GM23248 (cell line): Measurements from ENCODE around the gene POLD1. TPM values are rescaled to one million over a fixed set of nuclear protein-coding genes. Genes with fewer than 3 reads are reported as not detected.

Experiments used
- DNase-seq: peaks from one replicate; pipeline ENCODE4 v3.0.0-alpha.2; 2015
- H2AFZ ChIP-seq: fragments of 200-600 bp; sonication (generic); 2 replicates; pipeline ENCODE4 v1.6.1; 2016; ENCODE audit warnings: antibody characterized with exemption
- H3F3A ChIP-seq: fragments of 200-600 bp; sonication (generic); 2 replicates; pipeline ENCODE4 v1.6.1; 2016; ENCODE audit warnings: mild to moderate bottlenecking, antibody characterized with exemption, mixed run types; ENCODE audit not compliant: insufficient read depth
- H3K27ac ChIP-seq: fragments of 200-600 bp; sonication (generic); 2 replicates; pipeline ENCODE4 v1.5.1; 2016; ENCODE audit warnings: mild to moderate bottlenecking
- H3K27me3 ChIP-seq: fragments of 200-600 bp; sonication (generic); replicated peaks from 2 replicates; pipeline ENCODE4 v1.6.1; 2016; ENCODE audit warnings: mild to moderate bottlenecking; ENCODE audit not compliant: insufficient read depth
- H3K36me3 ChIP-seq: fragments of 200-600 bp; sonication (generic); 2 replicates; pipeline ENCODE4 v1.6.1; 2016; ENCODE audit warnings: low read depth, mild to moderate bottlenecking
- H3K4me1 ChIP-seq: fragments of 200-600 bp; sonication (generic); 2 replicates; pipeline ENCODE4 v1.6.1; 2016; ENCODE audit warnings: mild to moderate bottlenecking; ENCODE audit not compliant: insufficient read depth
- H3K4me2 ChIP-seq: fragments of 200-600 bp; sonication (generic); one replicate; pipeline ENCODE4 v1.6.1; 2016; ENCODE audit warnings: mild to moderate bottlenecking; ENCODE audit not compliant: unreplicated experiment
- H3K4me3 ChIP-seq: fragments of 200-600 bp; sonication (generic); 2 replicates; pipeline ENCODE4 v1.5.1; 2016; ENCODE audit warnings: mild to moderate bottlenecking
- H3K79me2 ChIP-seq: fragments of 200-600 bp; sonication (generic); 2 replicates; pipeline ENCODE4 v1.6.1; 2016; ENCODE audit warnings: mild to moderate bottlenecking; ENCODE audit not compliant: insufficient read depth
- H3K9ac ChIP-seq: fragments of 200-600 bp; sonication (generic); 2 replicates; pipeline ENCODE4 v1.6.1; 2016; ENCODE audit warnings: mild to moderate bottlenecking
- H3K9me2 ChIP-seq: fragments of 200-600 bp; sonication (generic); 2 replicates; pipeline ENCODE4 v1.6.1; 2016; ENCODE audit warnings: mixed run types, mild to moderate bottlenecking, moderate library complexity; ENCODE audit not compliant: insufficient read depth
- H3K9me3 ChIP-seq: fragments of 200-600 bp; sonication (generic); one replicate; pipeline ENCODE4 v1.6.1; 2017; ENCODE audit warnings: low read depth
- H4K20me1 ChIP-seq: fragments of 200-600 bp; sonication (generic); 2 replicates; pipeline ENCODE4 v1.6.0; 2016; ENCODE audit not compliant: insufficient read depth
- EZH2 ChIP-seq: fragments of 200-600 bp; sonication (generic); IDR thresholded peaks from 2 replicates; pipeline ENCODE4 v1.6.1; 2018; ENCODE audit warnings: antibody characterized with exemption, mild to moderate bottlenecking; ENCODE audit not compliant: insufficient read depth, poor library complexity, severe bottlenecking
- EZH2phosphoT487 ChIP-seq: fragments of 200-600 bp; sonication (generic); IDR thresholded peaks from 2 replicates; pipeline ENCODE4 v1.6.1; 2018; ENCODE audit warnings: antibody characterized with exemption, moderate library complexity, mild to moderate bottlenecking, low read depth; ENCODE audit not compliant: insufficient read depth
- WGBS, 2 experiments: methylation state at CpG; one replicate each; pipeline ENCODE4 v1.1.6; 2015 to 2017; ENCODE audit warnings: low lambda C conversion rate in 2 of 2, low coverage in 1 of 2; ENCODE audit errors: missing lambda C conversion rate in 2 of 2; 5-methylcytosine and 5-hydroxymethylcytosine counted together
- in situ Hi-C: fragments of 300-500 bp; cut with MboI; formaldehyde crosslinking; loops from 2 replicates; pipeline ENCODE4 v1.15.0; 2020
- polyA plus RNA-seq: library from polyadenylated mRNA; unstranded; fragments of >200 nt; fragmentation: Nextera tagmentation; extraction: Ambion mirVana; gene quantifications from 2 replicates; pipeline ENCODE4 v1.2.1, GENCODE V29; 2016
- total RNA-seq: library from RNA; depleted of rRNA; stranded (reverse); fragments of >200 nt; shearing (Covaris generic); gene quantifications from 2 replicates; pipeline ENCODE4 v1.2.3, GENCODE V29; 2014

The POLD1 gene
- total and polyA plus RNA-seq, 2 experiments from 2014 or later = 12.6 to 18.3 TPM

DNA sequence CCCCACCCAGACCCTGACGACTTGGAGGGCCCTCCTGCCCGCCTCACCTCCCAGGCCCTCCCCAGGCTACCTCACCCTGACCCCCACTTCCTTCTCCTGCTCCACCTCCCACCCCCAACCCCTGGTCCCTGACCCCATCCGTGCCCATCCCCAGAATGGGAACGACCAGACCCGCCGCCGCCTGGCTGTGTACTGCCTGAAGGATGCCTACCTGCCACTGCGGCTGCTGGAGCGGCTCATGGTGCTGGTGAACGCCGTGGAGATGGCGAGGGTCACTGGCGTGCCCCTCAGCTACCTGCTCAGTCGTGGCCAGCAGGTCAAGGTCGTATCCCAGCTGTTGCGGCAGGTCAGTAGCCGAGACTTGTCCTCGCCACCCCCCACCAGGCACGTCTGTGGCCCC lies 22.7 kb downstream of the POLD1 start:
- in situ Hi-C loops = no loop called here
- H4K20me1 ChIP-seq = no peaks in the 10 kb centered on the region
- TF ChIP-seq EZH2phosphoT487 (no peak), EZH2 (no peak)
- H2AFZ ChIP-seq = no peak overlapping the region
- no peaks in the 10 kb centered on the region for H3K36me3 ChIP-seq
- DNase-seq = no peak
- H3K9me3 ChIP-seq = no peaks in the 10 kb centered on the region
- no peaks in the 10 kb centered on the region for H3K9me2 ChIP-seq
- no peak overlapping the region for H3K27ac ChIP-seq
- H3K27me3 ChIP-seq = no peaks in the 10 kb centered on the region
- H3K9ac ChIP-seq = no peak overlapping the region
- no peaks in the 10 kb centered on the region for H3F3A ChIP-seq
- no peaks in the 10 kb centered on the region for H3K79me2 ChIP-seq
- no peaks in the 10 kb centered on the region for H3K4me1 ChIP-seq
- no peak overlapping the region for H3K4me2 ChIP-seq
- WGBS, 2 experiments = 88 to 90% methylated on average over 8 to 19 of the region's 19 CpGs
- no peak overlapping the region for H3K4me3 ChIP-seq

GRCh38 chr19:50409347-50409746 lies 25.2 kb downstream of the POLD1 start:
- Histone ChIP-seq H3K4me3 (no peak overlapping the region), H3K79me2 (no peaks in the 10 kb centered on the region), H3K36me3 (no peaks in the 10 kb centered on the region), H3K27ac (no peak overlapping the region), H3F3A (no peaks in the 10 kb centered on the region), H3K27me3 (no peaks in the 10 kb centered on the region), H3K4me2 (no peak overlapping the region), H2AFZ (no peak overlapping the region), H3K4me1 (no peaks in the 10 kb centered on the region), H3K9me3 (no peaks in the 10 kb centered on the region), H3K9me2 (no peaks in the 10 kb centered on the region), H4K20me1 (no peaks in the 10 kb centered on the region), H3K9ac (no peak overlapping the region)
- TF ChIP-seq EZH2 (no peak), EZH2phosphoT487 (no peak)
- 99% methylated on average over 17 of the region's 17 CpGs for WGBS, 2 experiments
- DNase-seq = no peak
- in situ Hi-C loops = no loop called here

DNA sequence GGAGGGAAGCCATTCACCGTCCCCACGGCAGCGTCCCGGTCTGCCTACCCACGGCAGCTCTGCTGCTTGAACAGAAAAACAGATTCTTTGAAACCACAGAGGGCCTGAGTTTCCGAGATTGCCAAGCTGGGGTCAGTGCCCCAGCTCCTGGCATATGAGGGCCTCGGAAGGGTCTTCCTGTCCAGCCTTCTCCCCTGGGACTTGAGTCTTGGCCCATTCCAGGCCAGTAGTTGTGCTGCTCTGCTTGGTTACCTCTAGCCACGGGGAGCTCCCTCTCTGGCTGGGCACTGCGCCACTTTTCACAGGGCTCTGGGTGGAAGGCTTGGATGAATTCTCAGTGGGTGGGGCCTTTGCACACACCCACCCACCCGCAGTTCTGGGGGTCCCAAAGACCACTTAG lies 26.0 kb downstream of the POLD1 start:
- Histone ChIP-seq H3K4me3 (no peak overlapping the region), H3K36me3 (no peaks in the 10 kb centered on the region), H3K4me1 (no peaks in the 10 kb centered on the region), H3K79me2 (no peaks in the 10 kb centered on the region), H4K20me1 (no peaks in the 10 kb centered on the region), H3K4me2 (no peak overlapping the region), H3K27ac (no peak overlapping the region), H3K27me3 (no peaks in the 10 kb centered on the region), H2AFZ (no peak overlapping the region), H3K9me3 (no peaks in the 10 kb centered on the region), H3K9me2 (no peaks in the 10 kb centered on the region), H3F3A (no peaks in the 10 kb centered on the region), H3K9ac (no peak overlapping the region)
- in situ Hi-C loops = no loop called here
- TF ChIP-seq EZH2 = no peak
- TF ChIP-seq EZH2phosphoT487 = no peak
- 93 to 94% methylated on average over 10 of the region's 10 CpGs for WGBS, 2 experiments
- no peak for DNase-seq

- Histone ChIP-seq H3K9me3 (no peaks in the 10 kb centered on the region), H2AFZ (no peak overlapping the region)
- in situ Hi-C loops = no loop called here
Observed at GRCh38 chr19:50412419-50412818, 28.3 kb downstream of the POLD1 start.

GRCh38 chr19:50413096-50413495 lies 28.9 kb downstream of the POLD1 start:
- Histone ChIP-seq H3K79me2 (no peaks in the 10 kb centered on the region), H3K9me2 (no peaks in the 10 kb centered on the region), H3K9me3 (no peaks in the 10 kb centered on the region), H3K27ac (no peak overlapping the region), H3K27me3 (no peaks in the 10 kb centered on the region), H3K36me3 (no peaks in the 10 kb centered on the region), H4K20me1 (no peaks in the 10 kb centered on the region), H3F3A (no peaks in the 10 kb centered on the region), H3K4me1 (no peaks in the 10 kb centered on the region), H3K4me2 (no peak overlapping the region), H3K4me3 (no peak overlapping the region), H2AFZ (no peak overlapping the region), H3K9ac (no peak overlapping the region)
- no peak for DNase-seq
- WGBS, 2 experiments = 97% methylated on average over 13 of the region's 13 CpGs
- TF ChIP-seq EZH2 (no peak), EZH2phosphoT487 (no peak)
- in situ Hi-C loops = no loop called here

More at GRCh38 chr19:50412419-50412818, 28.3 kb downstream of the POLD1 start:
- Histone ChIP-seq H3K79me2 (no peaks in the 10 kb centered on the region), H3K4me1 (no peaks in the 10 kb centered on the region), H4K20me1 (no peaks in the 10 kb centered on the region), H3K4me2 (no peak overlapping the region), H3K27me3 (no peaks in the 10 kb centered on the region), H3K27ac (no peak overlapping the region), H3K4me3 (no peak overlapping the region), H3K9ac (no peak overlapping the region), H3K9me2 (no peaks in the 10 kb centered on the region), H3K36me3 (no peaks in the 10 kb centered on the region), H3F3A (no peaks in the 10 kb centered on the region)
- TF ChIP-seq EZH2 = no peak
- no peak for TF ChIP-seq EZH2phosphoT487
- WGBS, 2 experiments = 94 to 100% methylated on average over 2 of the region's 2 CpGs
- DNase-seq = no peak
